ENCODE data around the gene PDSS2. TPM values are rescaled to one million over a fixed set of nuclear protein-coding genes. Genes with fewer than 3 reads are reported as not detected.

Gene PDSS2
- total RNA-seq, 1 experiment from 2014 or later, result 14.8 TPM

DNA sequence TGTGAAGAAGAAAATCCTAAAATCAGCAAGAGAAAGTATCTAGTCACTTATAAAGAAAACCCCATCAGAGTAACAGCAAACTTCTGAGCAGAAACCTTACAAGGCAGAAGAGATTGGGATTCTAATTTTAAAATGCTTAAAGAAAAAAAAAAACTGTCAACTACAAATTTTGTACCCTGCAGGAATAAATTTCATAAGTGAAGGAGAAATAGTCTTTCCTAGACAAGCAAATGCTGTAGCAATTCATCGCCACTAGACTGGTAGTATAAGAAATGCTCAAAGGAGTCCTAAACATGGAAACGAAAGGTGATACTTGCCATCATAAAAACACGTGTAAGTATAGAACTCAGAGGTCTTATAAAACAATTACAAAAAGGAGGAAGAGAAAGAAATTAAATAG lies 54.4 kb downstream of the PDSS2 start:
- DNase-seq, result no peak
- BruUV-seq (replicated peaks), result no TSS peak
- Mint-ChIP-seq H3K36me3 (ENCODE audit: insufficient read depth, unreplicated experiment) (no peaks in the 10 kb centered on the region), H3K27me3 (ENCODE audit: unreplicated experiment) (no peaks in the 10 kb centered on the region), H3K4me3 (ENCODE audit: low read depth, unreplicated experiment) (no peak overlapping the region), H3K9me3 (ENCODE audit: low read depth, unreplicated experiment) (peaks cover 5% of the 10 kb centered on the region), H3K4me1 (ENCODE audit: low read depth, unreplicated experiment) (no peaks in the 10 kb centered on the region), H3K27ac (ENCODE audit: unreplicated experiment) (no peak overlapping the region)
- CTCF ChIA-PET, result no interaction called here
- intact Hi-C loops (cut with micrococcal nuclease; ENCODE audit: unreplicated experiment), result no loop called here
- TF ChIP-seq, protein P1, sequence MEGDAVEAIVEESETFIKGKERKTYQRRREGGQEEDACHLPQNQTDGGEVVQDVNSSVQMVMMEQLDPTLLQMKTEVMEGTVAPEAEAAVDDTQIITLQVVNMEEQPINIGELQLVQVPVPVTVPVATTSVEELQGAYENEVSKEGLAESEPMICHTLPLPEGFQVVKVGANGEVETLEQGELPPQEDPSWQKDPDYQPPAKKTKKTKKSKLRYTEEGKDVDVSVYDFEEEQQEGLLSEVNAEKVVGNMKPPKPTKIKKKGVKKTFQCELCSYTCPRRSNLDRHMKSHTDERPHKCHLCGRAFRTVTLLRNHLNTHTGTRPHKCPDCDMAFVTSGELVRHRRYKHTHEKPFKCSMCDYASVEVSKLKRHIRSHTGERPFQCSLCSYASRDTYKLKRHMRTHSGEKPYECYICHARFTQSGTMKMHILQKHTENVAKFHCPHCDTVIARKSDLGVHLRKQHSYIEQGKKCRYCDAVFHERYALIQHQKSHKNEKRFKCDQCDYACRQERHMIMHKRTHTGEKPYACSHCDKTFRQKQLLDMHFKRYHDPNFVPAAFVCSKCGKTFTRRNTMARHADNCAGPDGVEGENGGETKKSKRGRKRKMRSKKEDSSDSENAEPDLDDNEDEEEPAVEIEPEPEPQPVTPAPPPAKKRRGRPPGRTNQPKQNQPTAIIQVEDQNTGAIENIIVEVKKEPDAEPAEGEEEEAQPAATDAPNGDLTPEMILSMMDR (IDR thresholded peaks at IDR 0.05; ENCODE audit: unreplicated experiment), result no peak

DNA sequence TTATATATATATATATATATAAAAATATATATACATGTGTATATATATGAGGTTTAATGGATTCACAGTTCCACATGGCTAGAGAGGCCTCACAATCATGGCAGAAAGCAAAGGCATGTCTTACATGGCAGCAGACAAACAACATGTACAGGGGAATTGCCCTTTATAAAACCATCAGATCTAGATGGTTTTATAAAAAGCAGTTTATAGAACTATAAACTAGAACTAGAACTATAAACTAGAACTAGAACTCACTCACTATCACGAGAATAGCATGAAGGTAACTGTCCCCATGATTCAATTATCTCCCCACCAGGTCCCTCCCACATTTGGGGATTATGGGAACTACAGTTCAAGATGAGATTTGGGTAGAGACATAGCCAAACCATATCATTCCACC lies 56.8 kb downstream of the PDSS2 start:
- no TSS peak for BruUV-seq (replicated peaks)
- TF ChIP-seq, protein P1 (IDR thresholded peaks at IDR 0.05; ENCODE audit: unreplicated experiment), result no peak
- Mint-ChIP-seq H3K4me3 (ENCODE audit: low read depth, unreplicated experiment) (no peak overlapping the region), H3K27me3 (ENCODE audit: unreplicated experiment) (no peaks in the 10 kb centered on the region), H3K4me1 (ENCODE audit: low read depth, unreplicated experiment) (no peaks in the 10 kb centered on the region), H3K36me3 (ENCODE audit: insufficient read depth, unreplicated experiment) (no peaks in the 10 kb centered on the region), H3K27ac (ENCODE audit: unreplicated experiment) (no peak overlapping the region), H3K9me3 (ENCODE audit: low read depth, unreplicated experiment) (peaks cover 5% of the 10 kb centered on the region)
- CTCF ChIA-PET, result no interaction called here
- no peak for DNase-seq
- intact Hi-C loops (cut with micrococcal nuclease; ENCODE audit: unreplicated experiment), result no loop called here

DNA sequence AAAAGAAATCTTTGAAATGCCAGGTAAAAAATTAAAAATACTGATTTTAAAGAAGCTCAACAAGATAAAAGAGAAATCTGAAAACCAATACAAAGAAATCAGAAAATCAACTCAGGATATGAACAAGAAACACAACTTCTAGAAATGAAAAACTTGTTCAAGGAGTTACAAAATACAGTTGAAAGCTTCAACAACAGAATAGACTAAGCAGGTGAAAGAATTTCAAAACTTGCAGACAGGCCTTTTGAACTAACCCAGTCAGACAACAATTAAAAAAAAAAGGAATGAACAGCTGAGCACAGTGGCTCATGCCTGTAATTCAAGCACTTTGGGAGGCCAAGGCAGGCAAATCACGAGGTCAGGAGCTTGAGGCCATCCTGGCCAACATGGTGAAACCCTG lies 57.8 kb downstream of the PDSS2 start:
- DNase-seq, result no peak
- CTCF ChIA-PET, result no interaction called here
- Mint-ChIP-seq H3K9me3 (ENCODE audit: low read depth, unreplicated experiment) (peaks cover 5% of the 10 kb centered on the region), H3K4me1 (ENCODE audit: low read depth, unreplicated experiment) (no peaks in the 10 kb centered on the region), H3K27me3 (ENCODE audit: unreplicated experiment) (no peaks in the 10 kb centered on the region), H3K4me3 (ENCODE audit: low read depth, unreplicated experiment) (no peak overlapping the region), H3K27ac (ENCODE audit: unreplicated experiment) (no peak overlapping the region), H3K36me3 (ENCODE audit: insufficient read depth, unreplicated experiment) (no peaks in the 10 kb centered on the region)
- intact Hi-C loops (cut with micrococcal nuclease; ENCODE audit: unreplicated experiment), result no loop called here
- TF ChIP-seq, protein P1 (IDR thresholded peaks at IDR 0.05; ENCODE audit: unreplicated experiment), result no peak
- no TSS peak for BruUV-seq (replicated peaks)

DNA sequence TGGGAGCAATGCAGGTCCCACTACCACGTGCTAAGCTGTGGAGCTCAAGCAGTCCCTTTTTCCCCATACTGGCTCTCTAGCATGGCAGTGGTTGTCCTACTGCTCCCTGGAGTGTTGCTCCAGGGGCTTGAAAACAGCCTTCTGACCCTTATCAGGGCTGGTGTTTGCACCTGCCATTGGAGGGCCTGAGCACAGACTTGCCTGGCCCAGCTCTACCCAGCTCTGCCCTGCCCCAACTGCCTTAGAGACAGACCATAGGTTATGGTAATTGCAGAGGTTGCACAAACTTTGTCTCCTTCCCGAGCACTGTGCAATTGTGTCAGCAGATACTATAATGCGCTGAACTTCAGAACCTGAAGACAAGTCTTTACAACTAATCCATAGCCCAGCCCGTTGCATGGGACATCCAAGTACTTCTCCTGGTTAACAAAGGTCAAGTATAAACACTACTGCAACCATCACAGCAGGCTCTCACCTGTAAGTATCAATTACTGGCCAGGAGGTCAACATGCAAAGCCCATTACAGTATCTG lies 58.7 kb downstream of the PDSS2 start:
- Mint-ChIP-seq H3K36me3 (ENCODE audit: insufficient read depth, unreplicated experiment) (no peaks in the 10 kb centered on the region), H3K27ac (ENCODE audit: unreplicated experiment) (no peak overlapping the region), H3K27me3 (ENCODE audit: unreplicated experiment) (no peaks in the 10 kb centered on the region), H3K4me3 (ENCODE audit: low read depth, unreplicated experiment) (no peak overlapping the region), H3K9me3 (ENCODE audit: low read depth, unreplicated experiment) (peaks cover 8% of the 10 kb centered on the region), H3K4me1 (ENCODE audit: low read depth, unreplicated experiment) (no peaks in the 10 kb centered on the region)
- no peak for DNase-seq
- TF ChIP-seq, protein P1 (IDR thresholded peaks at IDR 0.05; ENCODE audit: unreplicated experiment), result no peak
- intact Hi-C loops (cut with micrococcal nuclease; ENCODE audit: unreplicated experiment), result no loop called here
- CTCF ChIA-PET, result no interaction called here
- no TSS peak for BruUV-seq (replicated peaks)
